Activated CD8-positive, alpha-beta memory T cell treated with anti-CD3 and anti-CD28 coated beads, Interleukin-2, amount 50 U/mL, for 48 hours (primary cell): ENCODE results near the gene GNB3.
"Not testable (repeated sequence)": the region's sequence is repeated elsewhere in the genome, so short reads cannot be mapped to it uniquely, and the experiment has no call there.

Source experiments
- DNase-seq: peaks from one replicate; pipeline ENCODE4 v3.0.0-alpha.2; 2020

Gene GNB3

DNA sequence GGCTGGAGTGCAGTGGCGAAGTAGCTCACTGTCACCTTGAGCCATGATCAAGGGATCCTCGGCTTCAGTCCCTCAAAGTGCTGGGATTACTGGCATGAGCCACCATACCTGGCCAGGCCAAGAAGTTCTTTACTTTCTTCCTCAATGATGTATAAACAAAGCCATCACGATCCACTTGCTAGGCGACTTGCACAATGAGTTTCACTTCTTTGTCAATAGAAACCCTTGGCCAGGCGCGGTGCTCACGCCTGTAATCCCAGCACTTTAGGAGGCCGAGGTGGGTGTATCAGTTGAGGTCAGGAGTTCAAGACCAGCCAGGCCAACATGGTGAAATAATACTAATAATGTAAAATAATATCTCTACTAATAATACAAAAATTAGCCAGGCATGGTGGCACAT lies 46.7 kb downstream of the GNB3 start:
- DNase-seq: no peak

DNA sequence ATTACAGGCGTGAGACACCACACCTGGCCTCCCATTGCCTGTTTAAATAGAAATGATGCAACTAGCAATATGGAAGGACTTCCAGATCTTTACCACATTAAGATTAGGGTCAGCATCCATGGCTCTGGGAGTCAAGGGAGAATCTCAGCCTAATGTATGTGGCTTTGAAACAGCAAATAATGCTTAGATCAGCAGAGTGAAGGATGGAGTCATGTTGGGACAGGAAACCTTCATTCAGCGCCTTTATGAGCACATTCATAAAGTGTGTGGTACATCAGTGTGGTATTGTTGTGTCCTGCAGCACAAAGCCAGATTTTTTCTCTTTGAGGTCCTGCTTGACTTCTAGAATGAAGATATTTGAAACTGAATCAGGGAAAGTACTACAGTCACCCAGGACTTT lies 47.6 kb downstream of the GNB3 start:
- DNase-seq: no peak

DNA sequence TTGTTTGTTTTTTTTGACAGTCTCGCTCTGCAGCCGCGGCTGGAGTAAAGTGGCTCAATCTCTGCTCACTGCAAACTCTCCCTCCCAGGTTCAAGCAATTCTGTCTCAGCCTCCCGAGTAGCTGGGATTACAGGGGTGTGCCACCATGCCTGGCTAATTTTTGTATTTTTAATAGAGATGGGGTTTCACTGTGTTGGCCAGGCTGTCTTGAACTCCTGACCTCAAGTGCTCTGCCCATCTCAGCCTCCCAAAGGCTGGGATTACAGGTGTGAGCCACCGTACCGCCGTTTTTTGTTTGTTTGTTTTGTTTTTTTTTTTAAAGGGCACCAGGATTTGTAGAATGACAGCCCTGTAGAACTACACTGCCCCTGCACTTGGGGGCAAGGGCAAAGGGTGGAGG lies 48.1 kb downstream of the GNB3 start:
- DNase-seq: not testable (repeated sequence)

DNA sequence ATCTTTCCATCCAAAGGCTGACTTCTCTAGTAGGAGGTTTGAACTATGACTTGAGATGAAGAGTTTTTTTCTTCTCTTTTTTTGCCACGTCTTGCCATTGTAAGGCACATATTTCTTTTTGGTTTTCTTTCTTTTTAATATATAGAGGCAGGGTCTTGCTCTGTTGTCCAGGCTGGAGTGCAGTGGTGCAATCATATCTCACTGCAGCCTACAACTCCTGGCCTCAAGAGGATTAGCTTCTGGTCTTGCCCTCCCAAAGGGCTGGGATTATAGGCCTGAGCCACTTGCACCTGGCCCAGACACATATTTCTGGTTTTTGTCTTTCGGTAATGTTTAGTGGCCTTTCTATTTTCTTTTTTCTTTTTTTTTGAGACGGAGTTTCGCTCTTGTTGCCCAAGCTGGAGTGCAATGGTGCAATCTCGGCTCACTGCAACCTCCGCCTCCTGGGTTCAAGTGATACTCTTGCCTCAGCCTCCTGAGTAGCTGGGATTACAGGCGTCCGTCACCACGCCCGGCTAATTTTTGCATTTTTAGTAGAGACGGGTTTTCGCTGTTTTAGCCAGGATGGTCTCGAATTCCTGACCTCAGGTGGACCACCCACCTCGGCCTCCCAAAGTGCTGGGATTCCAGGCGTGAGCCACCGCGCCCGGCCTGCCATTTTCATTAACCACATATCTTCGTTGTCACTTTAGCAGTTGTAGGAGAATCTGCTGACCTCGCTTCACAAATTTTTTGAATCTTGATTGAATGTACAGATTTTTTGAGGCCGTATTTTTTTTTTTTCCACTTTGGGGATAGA lies 49.2 kb downstream of the GNB3 start:
- DNase-seq: not testable (repeated sequence)

DNA sequence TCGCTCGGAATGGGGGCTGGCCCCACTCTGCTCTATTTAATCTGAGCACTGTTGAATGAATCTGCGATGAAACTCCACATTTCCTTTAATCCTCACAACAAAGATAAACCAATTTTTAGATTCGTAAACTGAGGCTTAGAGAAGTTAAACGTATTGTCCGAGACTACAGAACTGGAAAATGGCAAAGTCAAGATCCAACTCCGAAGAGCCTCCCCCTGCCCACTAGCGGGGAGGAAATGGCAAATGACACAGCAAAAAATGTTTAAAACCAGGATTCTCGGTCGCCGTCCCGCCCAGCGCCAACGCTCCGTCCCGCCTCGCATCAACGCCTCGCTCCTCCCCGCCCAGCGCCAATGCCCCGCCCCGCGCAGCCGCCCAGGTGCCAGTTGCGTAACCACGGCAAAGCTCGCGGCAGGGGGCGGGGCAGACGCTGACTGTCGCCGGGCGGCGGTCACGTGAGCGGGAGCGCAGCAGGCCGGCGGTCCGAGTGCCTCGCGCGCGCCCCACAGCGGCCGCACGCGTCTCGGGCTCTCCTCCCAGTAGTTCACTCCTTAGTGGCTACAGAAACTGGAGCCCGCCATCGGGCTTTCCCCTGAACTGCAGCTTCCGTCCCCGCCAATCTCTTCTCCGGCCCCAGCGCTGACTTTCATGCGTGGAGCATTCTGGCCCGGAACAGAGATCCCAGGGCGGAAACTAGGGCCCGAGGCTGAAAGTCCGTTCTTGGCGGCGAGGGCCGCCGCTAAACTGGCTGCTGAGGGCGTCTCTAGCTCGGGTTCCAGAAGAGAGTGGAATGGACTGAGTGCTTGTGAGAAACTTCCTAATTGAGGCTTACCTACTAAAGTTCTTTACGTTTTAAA lies 50.3 kb downstream of the GNB3 start:
- DNase-seq: peak; percentile 99

DNA sequence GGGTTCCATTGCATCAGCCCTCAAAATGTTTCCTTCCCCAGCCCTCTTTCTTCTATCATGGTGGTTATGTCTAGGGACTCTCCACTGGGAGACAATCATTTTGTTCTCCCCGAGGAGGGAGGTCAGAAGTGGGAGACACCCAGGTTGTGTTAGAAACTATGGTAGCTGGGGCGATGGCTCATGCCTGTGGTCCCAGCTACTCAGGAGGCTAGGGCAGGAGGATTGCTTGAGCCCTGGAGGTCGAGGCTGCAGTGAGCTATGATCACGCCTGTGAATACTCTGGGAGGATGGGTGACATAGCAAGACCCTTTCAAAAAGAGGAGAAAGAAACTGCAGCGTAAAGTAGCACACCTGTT lies 50.9 kb downstream of the GNB3 start:
- no peak for DNase-seq

DNA sequence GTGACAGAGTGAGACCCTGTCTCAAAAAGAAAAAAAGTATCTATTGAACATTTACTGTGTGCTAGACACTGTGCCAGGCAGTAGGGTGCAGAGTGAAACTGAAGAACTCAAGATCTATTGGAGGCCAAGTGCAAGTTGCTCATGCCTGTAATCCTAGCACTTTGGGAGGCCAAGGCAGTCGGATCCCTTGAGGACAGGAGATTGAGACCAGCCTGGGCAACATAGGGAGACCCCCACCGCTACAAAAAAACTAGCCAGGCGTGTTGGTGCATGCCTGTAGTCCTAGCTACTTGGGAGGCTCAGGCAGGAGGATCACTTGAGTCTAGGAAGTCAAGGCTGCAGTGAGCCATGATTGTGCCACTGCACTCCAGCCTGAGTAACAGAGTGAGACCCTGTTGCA lies 52.0 kb downstream of the GNB3 start:
- not testable (repeated sequence) for DNase-seq

DNA sequence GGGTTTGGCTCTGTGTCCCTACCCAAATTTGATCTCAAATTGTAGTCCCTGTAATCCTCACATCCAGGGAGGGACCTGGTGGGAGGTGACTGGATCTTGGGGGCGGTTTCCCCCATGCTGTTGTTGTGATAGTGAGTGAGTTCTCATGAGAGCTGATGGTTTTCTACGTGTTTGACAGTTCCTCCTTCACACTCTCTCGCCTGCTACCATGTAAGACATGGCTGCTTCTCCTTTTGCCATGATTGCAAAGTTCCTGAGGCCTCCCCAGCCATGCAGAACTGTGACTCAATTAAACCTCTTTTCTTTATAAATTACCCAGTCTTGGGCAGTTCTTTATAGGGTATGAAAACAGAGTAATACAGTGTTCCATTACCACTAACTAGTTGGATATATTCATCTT lies 53.6 kb downstream of the GNB3 start:
- no peak for DNase-seq
